Measurements from ENCODE around the gene BTBD6. TPM values are rescaled to one million over a fixed set of nuclear protein-coding genes. Genes with fewer than 3 reads are reported as not detected.

BTBD6 gene
- total and polyA plus RNA-seq, 4 donors, result 30.9 to 54.1 (median 47.8) TPM

DNA sequence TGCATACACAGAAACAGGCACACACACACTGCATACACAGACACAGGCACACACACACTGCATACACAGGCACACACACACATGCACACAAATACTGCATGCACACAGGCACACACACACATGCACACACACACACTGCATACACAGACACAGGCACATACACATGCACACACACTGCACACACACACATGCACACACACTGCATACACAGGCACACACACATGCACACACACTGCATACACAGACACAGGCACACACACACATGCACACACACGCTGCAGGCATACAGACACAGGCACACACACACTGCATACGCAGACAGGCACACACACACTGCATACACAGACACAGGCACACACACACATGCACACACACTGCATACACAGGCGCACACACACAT lies 32.7 kb upstream of the BTBD6 start:
- no peak overlapping the region for H3K27ac ChIP-seq (ENCODE audit: low read depth in 1 of 2, low read length in 1 of 2)
- WGBS, 2 donors, result 78 to 96% methylated on average over 3 of the region's 3 CpGs
- peaks cover 0 to 48% (median 19%) of the 10 kb centered on the region in 4 donors for H3K36me3 ChIP-seq (ENCODE audit: control insufficient read depth in 4 of 4, insufficient read depth in 4 of 4, low read length in 4 of 4)
- no peak for DNase-seq
- peaks cover 0 to 6% (median 0%) of the 10 kb centered on the region in 5 donors for H3K4me1 ChIP-seq (ENCODE audit: control insufficient read depth in 5 of 5, insufficient read depth in 5 of 5, low read length in 5 of 5)
- no peaks in the 10 kb centered on the region for H3K27me3 ChIP-seq (ENCODE audit: control insufficient read depth in 3 of 3, insufficient read depth in 3 of 3, low read length in 2 of 3)
- TF ChIP-seq, protein P1, sequence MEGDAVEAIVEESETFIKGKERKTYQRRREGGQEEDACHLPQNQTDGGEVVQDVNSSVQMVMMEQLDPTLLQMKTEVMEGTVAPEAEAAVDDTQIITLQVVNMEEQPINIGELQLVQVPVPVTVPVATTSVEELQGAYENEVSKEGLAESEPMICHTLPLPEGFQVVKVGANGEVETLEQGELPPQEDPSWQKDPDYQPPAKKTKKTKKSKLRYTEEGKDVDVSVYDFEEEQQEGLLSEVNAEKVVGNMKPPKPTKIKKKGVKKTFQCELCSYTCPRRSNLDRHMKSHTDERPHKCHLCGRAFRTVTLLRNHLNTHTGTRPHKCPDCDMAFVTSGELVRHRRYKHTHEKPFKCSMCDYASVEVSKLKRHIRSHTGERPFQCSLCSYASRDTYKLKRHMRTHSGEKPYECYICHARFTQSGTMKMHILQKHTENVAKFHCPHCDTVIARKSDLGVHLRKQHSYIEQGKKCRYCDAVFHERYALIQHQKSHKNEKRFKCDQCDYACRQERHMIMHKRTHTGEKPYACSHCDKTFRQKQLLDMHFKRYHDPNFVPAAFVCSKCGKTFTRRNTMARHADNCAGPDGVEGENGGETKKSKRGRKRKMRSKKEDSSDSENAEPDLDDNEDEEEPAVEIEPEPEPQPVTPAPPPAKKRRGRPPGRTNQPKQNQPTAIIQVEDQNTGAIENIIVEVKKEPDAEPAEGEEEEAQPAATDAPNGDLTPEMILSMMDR (IDR thresholded peaks at IDR 0.05; ENCODE audit: control extremely low read depth, extremely low read depth), result no peak
- H3K9ac ChIP-seq (ENCODE audit: insufficient read depth in 1 of 2, low read length in 2 of 2), result no peak overlapping the region
- H3K9me3 ChIP-seq (ENCODE audit: control insufficient read depth in 4 of 4, insufficient read depth in 3 of 4, low read length in 3 of 4), result peaks cover 0 to 7% (median 0%) of the 10 kb centered on the region in 4 donors
- H3K4me3 ChIP-seq, result no peak overlapping the region
- ATAC-seq (ENCODE audit: insufficient read depth, low FRiP score), result no peak

DNA sequence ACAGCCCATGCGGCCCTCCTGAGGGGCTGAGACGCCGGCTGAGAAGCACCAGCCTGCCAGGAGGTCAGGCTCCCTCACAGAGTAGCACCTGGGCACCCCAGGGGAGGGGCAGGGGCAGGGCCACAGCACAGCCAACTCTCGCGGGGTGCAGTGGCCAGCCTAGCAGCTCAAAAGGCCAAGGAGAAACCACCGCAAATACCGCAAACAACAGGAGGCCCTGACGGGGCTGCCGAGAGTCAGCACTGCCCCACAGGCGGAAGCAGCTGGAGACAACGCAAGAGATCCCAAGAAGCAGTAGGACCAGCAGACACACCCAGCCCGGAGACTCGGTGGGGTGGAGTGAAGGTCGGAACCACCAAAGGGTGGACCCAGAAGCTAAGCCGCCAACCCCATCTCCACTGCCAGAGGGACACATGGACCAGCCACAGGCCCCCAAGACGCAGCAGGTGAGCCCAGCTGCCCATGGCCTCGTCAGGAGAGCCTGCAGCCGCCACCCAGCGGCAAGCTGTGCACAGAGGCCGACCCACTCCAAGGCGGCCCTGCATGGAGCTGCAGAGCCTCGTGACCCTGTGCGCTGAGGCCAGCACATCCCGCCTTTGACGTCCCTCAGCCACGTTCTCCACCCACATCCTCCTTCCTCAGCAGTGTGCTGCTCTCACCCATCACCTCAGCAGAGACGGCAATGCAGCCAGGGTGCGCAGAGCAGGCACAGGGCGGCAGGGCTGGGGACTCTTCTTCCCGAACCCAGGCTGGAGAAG lies 31.7 kb upstream of the BTBD6 start:
- DNase-seq (no peak), ATAC-seq (ENCODE audit: insufficient read depth, low FRiP score) (no peak)
- H3K4me3 ChIP-seq, result no peak overlapping the region
- H3K9me3 ChIP-seq (ENCODE audit: control insufficient read depth in 4 of 4, insufficient read depth in 3 of 4, low read length in 3 of 4), result peaks cover 0 to 7% (median 0%) of the 10 kb centered on the region in 4 donors
- H3K27ac ChIP-seq (ENCODE audit: low read depth in 1 of 2, low read length in 1 of 2), result no peak overlapping the region
- 90 to 91% methylated on average over 30 of the region's 30 CpGs for WGBS, 2 donors
- peaks cover 0 to 9% (median 0%) of the 10 kb centered on the region in 5 donors for H3K4me1 ChIP-seq (ENCODE audit: control insufficient read depth in 5 of 5, insufficient read depth in 5 of 5, low read length in 5 of 5)
- TF ChIP-seq, protein P1 (IDR thresholded peaks at IDR 0.05; ENCODE audit: control extremely low read depth, extremely low read depth), result no peak
- no peak overlapping the region for H3K9ac ChIP-seq (ENCODE audit: insufficient read depth in 1 of 2, low read length in 2 of 2)
- H3K27me3 ChIP-seq (ENCODE audit: control insufficient read depth in 3 of 3, insufficient read depth in 3 of 3, low read length in 2 of 3), result no peaks in the 10 kb centered on the region
- peaks cover 0 to 52% (median 25%) of the 10 kb centered on the region in 4 donors for H3K36me3 ChIP-seq (ENCODE audit: control insufficient read depth in 4 of 4, insufficient read depth in 4 of 4, low read length in 4 of 4)

DNA sequence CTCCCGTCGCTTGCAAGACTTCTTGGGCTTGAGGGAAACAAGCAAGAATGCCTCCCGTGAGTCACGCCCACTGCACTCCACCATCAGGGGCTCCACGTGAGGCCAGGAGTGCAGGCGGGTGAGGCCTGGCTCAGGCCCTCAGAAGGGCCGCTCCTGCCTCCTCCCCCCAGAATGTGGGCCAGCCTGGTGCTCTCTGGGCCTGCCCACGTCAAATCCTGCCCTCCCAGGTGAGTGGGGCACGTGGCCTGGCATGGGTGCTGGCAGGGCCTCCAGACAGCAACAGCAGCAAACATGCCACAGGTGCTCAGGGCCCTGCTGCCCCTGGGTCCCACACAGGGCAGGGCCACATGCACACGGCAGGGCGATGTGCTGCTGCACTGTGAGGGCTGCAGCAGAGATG lies 30.6 kb upstream of the BTBD6 start:
- no peak for DNase-seq

More for the DNA sequence above, 30.6 kb upstream of the BTBD6 start:
- no peaks in the 10 kb centered on the region for H3K27me3 ChIP-seq (ENCODE audit: control insufficient read depth in 3 of 3, insufficient read depth in 3 of 3, low read length in 2 of 3)
- TF ChIP-seq, protein P1 (IDR thresholded peaks at IDR 0.05; ENCODE audit: control extremely low read depth, extremely low read depth), result no peak
- peaks cover 0 to 7% (median 0%) of the 10 kb centered on the region in 4 donors for H3K9me3 ChIP-seq (ENCODE audit: control insufficient read depth in 4 of 4, insufficient read depth in 3 of 4, low read length in 3 of 4)
- H3K4me1 ChIP-seq (ENCODE audit: control insufficient read depth in 5 of 5, insufficient read depth in 5 of 5, low read length in 5 of 5), result peaks cover 0 to 9% (median 0%) of the 10 kb centered on the region in 5 donors
- no peak overlapping the region for H3K4me3 ChIP-seq
- no peak overlapping the region for H3K9ac ChIP-seq (ENCODE audit: insufficient read depth in 1 of 2, low read length in 2 of 2)
- peak; percentile 67 for ATAC-seq (ENCODE audit: insufficient read depth, low FRiP score)
- H3K27ac ChIP-seq (ENCODE audit: low read depth in 1 of 2, low read length in 1 of 2), result peak overlapping the region in 1 of 2 donors; percentile 33
- peaks cover 0 to 52% (median 30%) of the 10 kb centered on the region in 4 donors for H3K36me3 ChIP-seq (ENCODE audit: control insufficient read depth in 4 of 4, insufficient read depth in 4 of 4, low read length in 4 of 4)
- 74 to 87% methylated on average over 11 of the region's 11 CpGs for WGBS, 2 donors
